Erythroblast (primary cell): ENCODE results near the gene NF1.
"Not testable (repeated sequence)": the region's sequence is repeated elsewhere in the genome, so short reads cannot be mapped to it uniquely, and the experiment has no call there.

ENCODE experiments used
- GATA1 ChIP-seq: IDR thresholded peaks from 2 replicates; pipeline ENCODE4 v1.6.1; 2011; ENCODE audit warnings: low read depth, mild to moderate bottlenecking, control low read depth, low read length, moderate library complexity
- POLR2A ChIP-seq: IDR thresholded peaks from 2 replicates; pipeline ENCODE4 v1.6.1; 2011; ENCODE audit warnings: mild to moderate bottlenecking, low read length

GRCh38 chr17:31156864-31157263 lies 62.1 kb downstream of the NF1 start:
- TF ChIP-seq POLR2A, GATA1: not testable (repeated sequence)
